Measurements from ENCODE around the gene ATP6V1F.

GRCh38 chr7:128886391-128887168 lies 23.9 kb downstream of the ATP6V1F start:
- no peak for TF ChIP-seq EZH2phosphoT487 (IDR thresholded peaks at IDR 0.05; ENCODE audit: low read depth)
- TF ChIP-seq, protein P1, sequence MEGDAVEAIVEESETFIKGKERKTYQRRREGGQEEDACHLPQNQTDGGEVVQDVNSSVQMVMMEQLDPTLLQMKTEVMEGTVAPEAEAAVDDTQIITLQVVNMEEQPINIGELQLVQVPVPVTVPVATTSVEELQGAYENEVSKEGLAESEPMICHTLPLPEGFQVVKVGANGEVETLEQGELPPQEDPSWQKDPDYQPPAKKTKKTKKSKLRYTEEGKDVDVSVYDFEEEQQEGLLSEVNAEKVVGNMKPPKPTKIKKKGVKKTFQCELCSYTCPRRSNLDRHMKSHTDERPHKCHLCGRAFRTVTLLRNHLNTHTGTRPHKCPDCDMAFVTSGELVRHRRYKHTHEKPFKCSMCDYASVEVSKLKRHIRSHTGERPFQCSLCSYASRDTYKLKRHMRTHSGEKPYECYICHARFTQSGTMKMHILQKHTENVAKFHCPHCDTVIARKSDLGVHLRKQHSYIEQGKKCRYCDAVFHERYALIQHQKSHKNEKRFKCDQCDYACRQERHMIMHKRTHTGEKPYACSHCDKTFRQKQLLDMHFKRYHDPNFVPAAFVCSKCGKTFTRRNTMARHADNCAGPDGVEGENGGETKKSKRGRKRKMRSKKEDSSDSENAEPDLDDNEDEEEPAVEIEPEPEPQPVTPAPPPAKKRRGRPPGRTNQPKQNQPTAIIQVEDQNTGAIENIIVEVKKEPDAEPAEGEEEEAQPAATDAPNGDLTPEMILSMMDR (IDR thresholded peaks at IDR 0.05; ENCODE audit: low read depth, low read length): no peak
